NK-92 (cell line): ENCODE measurements around the gene LCE1D.

Experiments
- DNase-seq: peaks from one replicate; lab custom pipeline; 2025; ENCODE audit not compliant: unreplicated experiment; lab: John Stamatoyannopoulos, UW

LCE1D gene

GRCh38 chr1:152811671-152812070 is 15.2 kb downstream of the LCE1D start, which contains the start of gene LCE1B:
LCE1B (plus strand) TSS chr1:152811971; CDS start chr1:152812447, 476 bp downstream.
- no peak for DNase-seq

DNA sequence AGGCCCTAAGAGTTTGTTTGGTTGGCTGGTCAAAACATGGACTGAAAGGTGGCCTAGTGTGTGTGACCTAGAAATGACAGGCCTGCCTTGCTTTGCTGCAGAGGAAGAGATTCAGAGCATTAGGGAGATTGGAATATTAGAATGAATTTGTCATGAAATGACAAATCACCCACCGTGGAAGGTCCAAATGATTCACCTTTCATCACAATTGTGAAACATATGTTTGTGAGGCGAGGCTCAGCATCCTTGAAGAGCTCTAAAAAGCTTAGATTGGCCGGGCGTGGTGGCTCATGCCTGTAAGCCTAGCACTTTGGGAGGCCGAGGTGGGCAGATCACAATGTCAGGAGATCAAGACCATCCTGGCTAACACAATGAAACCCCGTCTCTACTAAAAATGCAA is 20.8 kb downstream of the LCE1D start:
- no peak for DNase-seq

- DNase-seq: no peak
Measured at GRCh38 chr1:152823294-152823693, 26.8 kb downstream of the LCE1D start.

DNA sequence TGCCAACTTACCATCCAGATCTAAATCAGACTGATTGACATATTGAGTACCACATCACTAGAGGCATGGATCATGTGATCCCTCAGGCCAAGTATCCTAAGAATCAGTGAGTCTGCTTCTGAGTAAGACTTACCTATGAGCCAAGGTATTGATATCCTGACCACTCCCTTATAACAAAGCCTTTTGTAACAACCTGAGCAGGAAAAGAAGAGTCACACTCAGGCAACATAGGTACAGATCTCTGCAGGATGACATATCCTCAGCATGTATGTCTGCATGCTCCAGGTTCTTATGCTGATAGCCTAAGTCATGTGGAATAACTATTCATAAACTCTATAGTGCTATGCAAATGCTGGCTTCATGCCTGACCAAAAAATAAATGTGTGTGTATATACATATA is 28.4 kb downstream of the LCE1D start:
- DNase-seq: no peak

GRCh38 chr1:152827173-152827572 is 30.7 kb downstream of the LCE1D start, which contains the start of gene LCE1A:
LCE1A (plus strand) TSS chr1:152827473; CDS start chr1:152827473, 0 bp downstream.
- no peak for DNase-seq

- DNase-seq: no peak
Measured at GRCh38 chr1:152836870-152837269, 40.3 kb downstream of the LCE1D start.

- no peak for DNase-seq
Measured at GRCh38 chr1:152842556-152842955, 46.0 kb downstream of the LCE1D start, which contains the start of gene LCE6A. LCE6A (plus strand) TSS chr1:152842856; CDS start chr1:152843521, 665 bp downstream.
